GM18507 (cell line): ENCODE results near the gene KIAA1217.

Experiments
- DNase-seq: peaks from one replicate; pipeline ENCODE4 v3.0.0; 2011; ENCODE audit warnings: low read depth; ENCODE audit not compliant: insufficient read length; ENCODE audit errors: extremely low spot score
- FAIRE-seq: peaks from 2 replicates; lab custom pipeline; 2011; peaks lifted over from hg19 to GRCh38; lab: Jason Lieb, UNC

KIAA1217 gene

DNA sequence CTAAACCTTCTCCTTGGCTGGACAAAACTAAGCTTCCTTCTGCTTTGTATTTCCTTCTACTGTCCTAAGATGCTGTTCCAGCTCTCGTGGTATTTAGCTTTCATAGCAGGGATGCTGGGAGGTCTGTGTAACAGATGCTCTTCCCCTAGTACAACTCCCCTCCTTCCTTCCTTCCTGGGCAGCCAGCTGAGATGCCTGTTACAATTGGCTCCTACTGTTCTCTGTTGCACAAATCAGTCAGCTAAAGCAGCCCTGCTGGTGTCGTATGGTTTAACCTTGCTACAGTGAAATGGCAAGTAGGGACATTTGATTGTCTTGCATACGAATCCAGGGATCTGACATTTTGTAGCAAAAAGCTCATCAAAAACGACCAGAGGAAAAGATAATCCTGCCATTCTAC lies 371.0 kb downstream of the KIAA1217 start:
- FAIRE-seq (no peak), DNase-seq (no peak)

DNA sequence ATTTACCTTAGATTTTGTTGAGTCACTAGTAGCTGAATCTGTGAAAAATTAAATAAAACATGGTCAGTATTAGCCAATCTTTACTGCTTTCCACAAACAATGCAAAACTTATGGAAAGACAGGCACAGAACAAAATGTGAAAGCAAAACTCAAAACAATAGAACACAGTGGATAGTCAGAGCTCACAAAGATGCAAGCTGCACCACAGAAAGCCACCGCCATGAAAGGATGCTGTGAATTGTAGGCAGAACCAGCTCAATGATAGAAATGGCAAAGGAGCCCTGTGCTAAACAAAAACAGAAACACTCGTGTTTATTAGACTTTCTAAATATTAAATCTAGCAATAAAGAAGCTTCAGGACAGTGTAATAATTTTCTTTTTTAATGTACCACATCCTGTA lies 380.3 kb downstream of the KIAA1217 start:
- FAIRE-seq = no peak

DNA sequence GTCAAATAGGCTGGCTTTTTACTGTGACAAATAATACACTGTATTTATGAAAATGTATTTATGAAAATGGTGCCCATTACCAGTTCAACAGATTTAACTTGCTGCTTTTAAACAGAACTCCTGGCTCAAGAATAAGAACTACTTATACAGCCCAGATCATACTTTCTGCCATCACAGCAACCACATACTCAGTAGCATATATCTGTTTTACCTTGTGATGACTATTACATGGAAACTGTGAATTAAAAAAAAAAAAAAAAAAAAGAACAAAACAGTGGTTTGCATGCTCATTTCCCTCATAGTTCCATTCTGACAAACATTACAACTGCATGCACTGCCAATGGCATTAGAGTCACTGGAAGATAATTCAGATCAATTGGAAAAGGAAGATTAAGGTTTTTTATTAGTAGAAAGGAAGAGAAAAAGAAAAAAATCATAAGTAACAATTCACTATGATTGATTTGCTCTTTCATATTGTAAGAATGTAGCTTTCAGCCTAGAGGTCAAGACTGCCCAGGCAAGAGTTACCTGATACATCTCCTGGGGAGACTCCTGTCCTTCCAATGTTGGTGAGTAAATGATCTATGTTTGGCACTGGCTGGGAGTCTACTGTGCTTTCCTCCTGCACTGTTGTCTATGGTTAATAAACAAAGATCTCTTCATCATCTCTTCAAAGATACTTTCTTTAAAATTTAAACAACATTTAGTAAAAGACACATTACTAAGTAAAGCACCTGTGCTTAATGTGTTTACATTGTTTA lies 381.9 kb downstream of the KIAA1217 start:
- FAIRE-seq (no peak), DNase-seq (no peak)

More for the DNA sequence above, 380.3 kb downstream of the KIAA1217 start:
- DNase-seq = no peak

DNA sequence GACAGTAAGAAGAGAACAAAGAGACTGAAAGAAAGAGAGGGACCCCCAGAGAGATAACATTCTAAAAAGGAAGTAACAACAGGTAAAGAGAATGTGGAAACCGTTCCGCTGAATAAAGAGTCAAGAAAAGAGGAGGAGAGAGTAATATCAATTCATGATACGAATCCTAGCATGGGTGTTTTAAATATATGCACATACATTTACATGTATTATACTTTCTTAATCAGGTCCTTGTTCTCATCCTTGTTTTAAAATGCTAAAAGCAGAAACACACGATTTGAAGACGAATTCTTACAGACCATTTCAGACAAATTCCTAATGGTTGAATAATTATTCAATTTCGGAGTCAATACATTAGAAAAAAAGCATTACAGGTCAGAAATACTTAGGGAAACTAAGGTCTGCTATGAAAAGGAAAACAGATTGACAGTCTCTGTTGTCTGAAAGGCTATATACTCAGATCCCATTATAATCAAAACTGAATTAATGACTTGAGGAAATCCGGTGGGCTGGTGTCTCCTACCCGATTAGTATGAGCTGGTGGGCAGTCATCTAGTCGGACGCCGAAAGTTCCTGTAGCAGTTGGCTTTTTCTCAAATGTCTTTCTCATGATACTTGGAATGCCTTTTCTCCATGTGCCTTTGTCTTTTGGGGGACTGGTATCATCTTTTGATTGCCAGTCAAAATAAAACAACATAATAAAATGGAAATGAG lies 387.4 kb downstream of the KIAA1217 start:
- FAIRE-seq = no peak
- DNase-seq = no peak

DNA sequence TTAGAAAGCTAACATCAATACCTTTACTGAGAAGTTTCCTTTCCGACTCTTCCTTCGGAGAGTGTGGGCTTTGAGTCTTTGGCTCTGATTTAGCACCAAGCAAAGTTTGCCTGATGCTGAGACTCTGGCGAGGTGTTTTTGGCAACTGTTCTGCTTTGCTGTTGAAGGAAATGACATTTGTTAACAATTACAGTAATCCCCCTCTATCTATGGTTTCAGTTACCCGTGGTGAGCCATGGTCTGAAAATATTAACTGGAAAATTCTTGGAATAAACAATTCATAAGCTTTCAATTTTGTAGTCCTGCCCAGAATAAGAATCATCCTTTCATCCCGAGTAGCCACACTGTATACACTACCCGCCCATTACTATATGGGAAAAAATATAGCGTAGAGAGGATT lies 388.5 kb downstream of the KIAA1217 start:
- no peak for DNase-seq
- FAIRE-seq = no peak
